Measurements from ENCODE around the gene PLA1A.

PLA1A gene

DNA sequence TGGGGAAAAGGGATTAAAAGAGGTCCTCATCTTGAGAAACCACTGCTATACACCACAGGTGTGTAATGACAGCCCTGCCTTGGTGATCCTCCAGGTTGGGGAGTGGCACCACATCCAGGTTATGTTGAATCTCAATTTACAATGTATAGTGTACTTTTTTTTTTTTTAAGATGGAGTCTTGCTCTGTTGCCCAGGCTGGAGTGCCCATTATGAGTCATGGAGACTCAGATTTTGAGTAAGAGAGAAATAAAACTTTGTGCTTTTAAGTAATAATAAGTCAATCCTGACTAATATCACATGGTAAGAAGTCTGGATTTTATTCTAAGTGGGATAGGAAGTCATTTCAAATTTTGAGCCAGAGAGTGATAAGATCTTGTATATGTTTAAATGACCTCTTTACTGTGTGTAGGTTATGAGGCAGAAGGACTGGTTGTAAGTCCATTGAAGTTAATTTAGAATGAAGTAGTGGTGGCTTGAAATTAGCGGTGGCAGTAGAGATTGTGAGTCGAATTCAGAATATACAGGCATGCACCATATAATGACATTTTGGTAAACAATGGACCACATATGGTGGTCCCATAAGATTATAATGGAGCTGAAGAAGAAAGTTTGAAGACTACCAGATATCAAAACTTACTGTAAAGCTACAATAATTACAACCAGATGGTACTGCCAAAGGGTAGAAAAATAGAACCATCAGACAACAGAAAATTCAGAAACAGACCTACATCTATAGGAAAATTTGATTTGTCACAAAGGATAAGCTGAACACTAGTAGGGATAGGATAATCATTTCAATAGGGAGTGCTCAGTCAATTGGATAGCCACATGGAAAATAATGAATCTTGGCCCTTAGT is 42.0 kb downstream of the PLA1A start:
- DNase-seq (ENCODE audit: low spot score): no peak
- TF ChIP-seq, protein P1, sequence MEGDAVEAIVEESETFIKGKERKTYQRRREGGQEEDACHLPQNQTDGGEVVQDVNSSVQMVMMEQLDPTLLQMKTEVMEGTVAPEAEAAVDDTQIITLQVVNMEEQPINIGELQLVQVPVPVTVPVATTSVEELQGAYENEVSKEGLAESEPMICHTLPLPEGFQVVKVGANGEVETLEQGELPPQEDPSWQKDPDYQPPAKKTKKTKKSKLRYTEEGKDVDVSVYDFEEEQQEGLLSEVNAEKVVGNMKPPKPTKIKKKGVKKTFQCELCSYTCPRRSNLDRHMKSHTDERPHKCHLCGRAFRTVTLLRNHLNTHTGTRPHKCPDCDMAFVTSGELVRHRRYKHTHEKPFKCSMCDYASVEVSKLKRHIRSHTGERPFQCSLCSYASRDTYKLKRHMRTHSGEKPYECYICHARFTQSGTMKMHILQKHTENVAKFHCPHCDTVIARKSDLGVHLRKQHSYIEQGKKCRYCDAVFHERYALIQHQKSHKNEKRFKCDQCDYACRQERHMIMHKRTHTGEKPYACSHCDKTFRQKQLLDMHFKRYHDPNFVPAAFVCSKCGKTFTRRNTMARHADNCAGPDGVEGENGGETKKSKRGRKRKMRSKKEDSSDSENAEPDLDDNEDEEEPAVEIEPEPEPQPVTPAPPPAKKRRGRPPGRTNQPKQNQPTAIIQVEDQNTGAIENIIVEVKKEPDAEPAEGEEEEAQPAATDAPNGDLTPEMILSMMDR (conservative IDR thresholded peaks at IDR 0.05; ENCODE audit: low read depth): no peak
- H3K27ac ChIP-seq: no peak overlapping the region
- POLR2A ChIA-PET (ENCODE audit: low non-redundant PET): no interaction called here
- CTCF ChIA-PET: no interaction called here

DNA sequence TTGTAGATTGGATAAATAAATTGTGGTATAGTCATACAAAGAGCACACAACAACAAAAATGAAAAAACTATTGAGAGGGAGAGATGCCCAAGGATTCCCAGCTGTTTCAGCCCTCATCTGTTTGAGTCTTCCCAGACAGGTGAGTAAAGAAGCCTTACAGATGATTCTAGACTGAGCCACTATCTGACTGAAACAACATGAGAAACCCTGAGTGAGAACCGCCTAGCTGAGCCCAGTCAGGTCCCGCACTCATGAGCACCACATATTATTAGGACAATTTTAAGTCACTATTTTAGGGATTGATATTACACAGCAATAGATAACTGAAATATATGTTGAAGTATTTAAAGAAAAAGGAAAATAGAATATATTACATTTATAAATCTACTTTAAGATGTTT is 43.7 kb downstream of the PLA1A start:
- no peak overlapping the region for H3K27ac ChIP-seq
- TF ChIP-seq, protein P1 (conservative IDR thresholded peaks at IDR 0.05; ENCODE audit: low read depth): no peak
- ChIA-PET POLR2A (ENCODE audit: low non-redundant PET) (no interaction called here), CTCF (no interaction called here)
- DNase-seq (ENCODE audit: low spot score): no peak

GRCh38 chr3:119642746-119643473 is 45.2 kb downstream of the PLA1A start:
- POLR2A ChIA-PET (ENCODE audit: low non-redundant PET): no interaction called here
- DNase-seq (ENCODE audit: low spot score): no peak
- H3K27ac ChIP-seq: no peak overlapping the region
- CTCF ChIA-PET: interaction anchor here (0.5 to 0.7 kb wide), 3 partner anchors 13 to 38 kb away, joined by 3 read pairs; no protein-coding TSS in a partner anchor
- TF ChIP-seq, protein P1 (conservative IDR thresholded peaks at IDR 0.05; ENCODE audit: low read depth): no peak

DNA sequence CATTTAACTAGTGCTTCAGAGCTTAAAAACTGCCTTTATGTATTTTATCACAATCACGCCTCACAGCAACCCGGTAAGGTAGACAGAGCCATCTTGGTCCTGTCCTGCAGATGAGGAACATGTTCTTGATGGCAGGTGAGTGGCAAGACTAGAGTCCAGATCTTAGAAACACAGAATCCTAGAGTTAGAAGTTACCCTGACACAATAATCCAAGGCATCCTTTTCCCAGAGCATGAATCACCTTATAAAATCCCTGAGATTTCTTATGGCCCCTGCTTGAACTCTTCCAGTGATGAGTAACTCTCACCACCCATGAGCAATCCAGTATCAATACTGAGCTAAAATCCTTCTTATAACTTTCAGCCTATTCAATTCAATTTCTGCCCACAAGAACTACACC is 45.8 kb downstream of the PLA1A start:
- POLR2A ChIA-PET (ENCODE audit: low non-redundant PET): no interaction called here
- peak; percentile 85 for DNase-seq (ENCODE audit: low spot score)
- H3K27ac ChIP-seq: no peak overlapping the region
- CTCF ChIA-PET: interaction anchor here (0.5 to 0.6 kb wide), 3 partner anchors 13 to 198 kb away, joined by 3 to 7 read pairs (median 3); no protein-coding TSS in a partner anchor
- TF ChIP-seq, protein P1 (conservative IDR thresholded peaks at IDR 0.05; ENCODE audit: low read depth): no peak

DNA sequence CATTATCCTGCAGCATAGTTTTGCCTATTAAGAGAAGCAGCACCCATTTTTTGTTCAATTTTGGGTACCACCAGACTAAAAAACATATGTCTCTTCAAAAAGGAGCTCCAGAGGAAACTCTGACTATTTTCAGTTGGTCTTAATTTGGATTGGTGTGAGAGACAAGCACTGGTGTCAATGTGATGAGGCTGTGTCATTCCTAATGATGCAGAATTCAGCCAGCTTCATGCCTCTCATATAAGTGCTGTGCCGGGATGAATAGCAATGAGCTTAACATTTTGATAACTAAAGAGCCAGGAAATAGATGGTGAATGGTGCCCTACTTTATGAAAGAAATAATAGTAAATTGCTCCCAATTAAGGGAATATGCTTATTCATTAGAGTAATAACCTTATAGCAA is 46.8 kb downstream of the PLA1A start:
- ChIA-PET POLR2A (ENCODE audit: low non-redundant PET) (no interaction called here), CTCF (interaction anchor here (0.6 kb wide), 1 partner anchor 957 kb away, joined by 4 read pairs; no protein-coding TSS in a partner anchor)
- H3K27ac ChIP-seq: no peak overlapping the region
- TF ChIP-seq, protein P1 (conservative IDR thresholded peaks at IDR 0.05; ENCODE audit: low read depth): no peak
- no peak for DNase-seq (ENCODE audit: low spot score)

- TF ChIP-seq, protein P1 (conservative IDR thresholded peaks at IDR 0.05; ENCODE audit: low read depth): no peak
- POLR2A ChIA-PET (ENCODE audit: low non-redundant PET): no interaction called here
- H3K27ac ChIP-seq: no peak overlapping the region
- DNase-seq (ENCODE audit: low spot score): no peak
- CTCF ChIA-PET: no interaction called here
Measured at GRCh38 chr3:119645813-119646212, 48.1 kb downstream of the PLA1A start.
